OCI-LY7 (cell line): ENCODE results near the gene PPM1G. TPM values are rescaled to one million over a fixed set of nuclear protein-coding genes. Genes with fewer than 3 reads are reported as not detected.

Source experiments
- BruUV-seq: library from RNA; stranded (reverse); fragments of 400-500 nt; replicated peaks from 2 replicates; lab custom pipeline; 2021; lab: Mats Ljungman, UMichigan
- CTCF ChIA-PET: fragments of 300-600 bp; sonication (Branson Sonifier 250); formaldehyde crosslinking; loops from one replicate; lab custom pipeline; 2022; ENCODE audit warnings: antibody characterized with exemption; ENCODE audit not compliant: unreplicated experiment; lab: Charles Lee
- POLR2A ChIA-PET: fragments of 300-600 bp; sonication (Branson Sonifier 250); formaldehyde crosslinking; loops from one replicate; lab custom pipeline; 2022; ENCODE audit warnings: antibody characterized with exemption; lab: Charles Lee
- DNase-seq: peaks from one replicate; pipeline ENCODE4 v3.0.0-alpha.2; 2015; ENCODE audit warnings: low spot score
- H2AFZ ChIP-seq: fragments of 200-600 bp; sonication (generic), shearing (Covaris generic); 2 replicates; pipeline ENCODE4 v1.6.1; 2014; ENCODE audit warnings: mild to moderate bottlenecking, antibody characterized with exemption, low read length, moderate library complexity
- H3K27ac ChIP-seq: fragments of 200-600 bp; sonication (generic); 2 replicates; pipeline ENCODE4 v1.5.1; 2014; ENCODE audit warnings: mixed run types, low read depth, mild to moderate bottlenecking, moderate library complexity, low read length, inconsistent platforms; ENCODE audit not compliant: poor library complexity, severe bottlenecking
- H3K36me3 ChIP-seq: fragments of 200-600 bp; sonication (generic); 2 replicates; pipeline ENCODE4 v1.6.1; 2014; ENCODE audit warnings: mild to moderate bottlenecking, antibody characterized with exemption, low read length, moderate library complexity, mixed read lengths; ENCODE audit not compliant: insufficient read depth
- H3K4me1 ChIP-seq: fragments of 200-600 bp; sonication (generic); 2 replicates; pipeline ENCODE4 v1.5.1; 2014; ENCODE audit warnings: mild to moderate bottlenecking, low read length; ENCODE audit not compliant: insufficient read depth, poor library complexity, severe bottlenecking
- H3K4me2 ChIP-seq: fragments of 200-600 bp; sonication (generic); 2 replicates; pipeline ENCODE4 v1.6.1; 2014; ENCODE audit warnings: mild to moderate bottlenecking, low read length
- H3K4me3 ChIP-seq: fragments of 200-600 bp; sonication (generic); 2 replicates; pipeline ENCODE4 v1.5.1; 2014; ENCODE audit warnings: mild to moderate bottlenecking, low read depth, low read length; ENCODE audit not compliant: poor library complexity, severe bottlenecking
- H3K79me2 ChIP-seq: fragments of 200-600 bp; sonication (generic); 2 replicates; pipeline ENCODE4 v1.6.1; 2016; ENCODE audit warnings: low read depth, mild to moderate bottlenecking, low read length, moderate library complexity, mixed read lengths; ENCODE audit not compliant: insufficient read depth
- H3K9me2 ChIP-seq: fragments of 200-600 bp; sonication (generic); 2 replicates; pipeline ENCODE4 v1.6.1; 2016; ENCODE audit warnings: mild to moderate bottlenecking, low read length, mixed read lengths; ENCODE audit not compliant: insufficient read depth
- H3K9me3 ChIP-seq: fragments of 200-600 bp; sonication (generic); 2 replicates; pipeline ENCODE4 v1.6.1; 2014; ENCODE audit warnings: mild to moderate bottlenecking, mixed run types, low read length, mixed read lengths
- H4K20me1 ChIP-seq: fragments of 200-600 bp; sonication (generic); 2 replicates; pipeline ENCODE4 v1.6.1; 2014; ENCODE audit warnings: mild to moderate bottlenecking, antibody characterized with exemption, low read length, moderate library complexity, mixed read lengths; ENCODE audit not compliant: insufficient read depth
- EZH2phosphoT487 ChIP-seq: fragments of 200-600 bp; sonication (generic); IDR thresholded peaks from 2 replicates; pipeline ENCODE4 v1.6.1; 2018; ENCODE audit warnings: low read depth, borderline replicate concordance, mild to moderate bottlenecking, mixed run types, antibody characterized with exemption, low read length, moderate library complexity, mixed read lengths
- intact Hi-C: fragments of 100-400 bp; cut with micrococcal nuclease; formaldehyde crosslinking; loops from one replicate; pipeline ENCODE4 v1.10.0; 2022; ENCODE audit not compliant: unreplicated experiment
- total RNA-seq, 2 experiments: library from RNA; depleted of rRNA in 1 of 2; stranded (reverse); fragments of >200 nt in 1 of 2; shearing (Covaris generic) in 1 of 2; gene quantifications; 2 replicates each; pipeline ENCODE4 v1.2.3, GENCODE V29; 2014 to 2022
- TF ChIP-seq, protein P1 (sequence below): fragments of 200-600 bp; sonication (generic); conservative IDR thresholded peaks from 2 replicates; pipeline ENCODE4 v1.5.1; 2014; ENCODE audit warnings: mild to moderate bottlenecking, antibody characterized with exemption, low read length, moderate library complexity, mixed read lengths

Gene PPM1G
- total RNA-seq, 2 experiments from 2014 or later = 101 to 147 TPM

- Histone ChIP-seq H2AFZ (peak within 1 kb of the TSS; percentile 77), H3K4me1 (peaks cover 29% of the 10 kb centered on the region), H3K4me3 (peak within 1 kb of the TSS; percentile 77), H3K79me2 (peaks cover 66% of the 10 kb centered on the region), H4K20me1 (0 out of 2 replicates have a peak, but pooled peaks cover 4% of the 10 kb centered on the region), H3K4me2 (peak within 1 kb of the TSS; percentile 97), H3K9me2 (no peaks in the 10 kb centered on the region), H3K9me3 (no peaks in the 10 kb centered on the region), H3K36me3 (peaks cover 19% of the 10 kb centered on the region), H3K27ac (peak within 1 kb of the TSS; percentile 88)
- DNase-seq = peak; percentile 99
- no TSS peak for BruUV-seq
- ChIA-PET CTCF (interaction anchor here (1.2 kb wide), 1 partner anchor 38 kb away, joined by 3 read pairs; no protein-coding TSS in a partner anchor), POLR2A (interaction anchor here (0.6 to 1.9 kb wide), 6 partner anchors 13 to 271 kb away, joined by 3 to 10 read pairs (median 4); partner anchors contain the start of gene EIF2B4)
- no peak for TF ChIP-seq EZH2phosphoT487
- TF ChIP-seq, protein P1, sequence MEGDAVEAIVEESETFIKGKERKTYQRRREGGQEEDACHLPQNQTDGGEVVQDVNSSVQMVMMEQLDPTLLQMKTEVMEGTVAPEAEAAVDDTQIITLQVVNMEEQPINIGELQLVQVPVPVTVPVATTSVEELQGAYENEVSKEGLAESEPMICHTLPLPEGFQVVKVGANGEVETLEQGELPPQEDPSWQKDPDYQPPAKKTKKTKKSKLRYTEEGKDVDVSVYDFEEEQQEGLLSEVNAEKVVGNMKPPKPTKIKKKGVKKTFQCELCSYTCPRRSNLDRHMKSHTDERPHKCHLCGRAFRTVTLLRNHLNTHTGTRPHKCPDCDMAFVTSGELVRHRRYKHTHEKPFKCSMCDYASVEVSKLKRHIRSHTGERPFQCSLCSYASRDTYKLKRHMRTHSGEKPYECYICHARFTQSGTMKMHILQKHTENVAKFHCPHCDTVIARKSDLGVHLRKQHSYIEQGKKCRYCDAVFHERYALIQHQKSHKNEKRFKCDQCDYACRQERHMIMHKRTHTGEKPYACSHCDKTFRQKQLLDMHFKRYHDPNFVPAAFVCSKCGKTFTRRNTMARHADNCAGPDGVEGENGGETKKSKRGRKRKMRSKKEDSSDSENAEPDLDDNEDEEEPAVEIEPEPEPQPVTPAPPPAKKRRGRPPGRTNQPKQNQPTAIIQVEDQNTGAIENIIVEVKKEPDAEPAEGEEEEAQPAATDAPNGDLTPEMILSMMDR = no peak
- intact Hi-C loops = loop anchor here (1.0 to 5.0 kb wide), 4 partner anchors 14 to 306 kb away; partner anchors contain the start of genes AGBL5, ATRAID, EIF2B4 and MPV17
Measured at GRCh38 chr2:27356382-27357181, 52.8 kb downstream of the PPM1G start, which contains the start of gene GTF3C2. GTF3C2 (minus strand) TSS chr2:27356764; CDS start chr2:27343554, 13,210 bp downstream.

- Histone ChIP-seq H3K9me3 (no peaks in the 10 kb centered on the region), H3K27ac (peak overlapping the region; percentile 88), H3K9me2 (no peaks in the 10 kb centered on the region), H4K20me1 (0 out of 2 replicates have a peak, but pooled peaks cover 4% of the 10 kb centered on the region), H3K36me3 (peaks cover 16% of the 10 kb centered on the region), H3K4me3 (peak overlapping the region; percentile 77), H3K4me1 (peaks cover 29% of the 10 kb centered on the region), H3K4me2 (peak overlapping the region; percentile 97), H2AFZ (peak overlapping the region; percentile 77), H3K79me2 (peaks cover 70% of the 10 kb centered on the region)
- no peak for DNase-seq
- no TSS peak for BruUV-seq
- CTCF ChIA-PET = interaction anchor here (1.2 kb wide), 1 partner anchor 37 kb away, joined by 3 read pairs; no protein-coding TSS in a partner anchor
- TF ChIP-seq, protein P1 = no peak
- no peak for TF ChIP-seq EZH2phosphoT487
- POLR2A ChIA-PET = interaction anchor here (1.2 to 1.9 kb wide), 3 partner anchors 13 to 272 kb away, joined by 3 to 10 read pairs (median 5); partner anchors contain the start of gene EIF2B4
- intact Hi-C loops = loop anchor here (1.0 to 5.0 kb wide), 4 partner anchors 14 to 305 kb away; partner anchors contain the start of genes AGBL5, ATRAID, EIF2B4 and MPV17
Measured at GRCh38 chr2:27356056-27356381, 53.4 kb downstream of the PPM1G start.
